ENCODE data around the gene DAGLA.

Gene DAGLA

GRCh38 chr11:61747192-61747966 lies 67.2 kb downstream of the DAGLA start:
- Histone ChIP-seq H2AFZ (ENCODE audit: low read depth, low read length) (no peak overlapping the region), H3K36me3 (ENCODE audit: insufficient read depth, low read length) (peaks cover 12% of the 10 kb centered on the region), H3K27me3 (ENCODE audit: insufficient read depth, low read length) (no peaks in the 10 kb centered on the region), H3K9me3 (ENCODE audit: low read length) (no peaks in the 10 kb centered on the region), H3K4me3 (ENCODE audit: low read length) (no peak overlapping the region), H3K4me1 (ENCODE audit: insufficient read depth, low read length) (peaks cover 40% of the 10 kb centered on the region)

- Histone ChIP-seq H3K4me3 (ENCODE audit: low read length) (no peak overlapping the region), H2AFZ (ENCODE audit: low read depth, low read length) (no peak overlapping the region), H3K27me3 (ENCODE audit: insufficient read depth, low read length) (no peaks in the 10 kb centered on the region), H3K9me3 (ENCODE audit: low read length) (no peaks in the 10 kb centered on the region), H3K4me1 (ENCODE audit: insufficient read depth, low read length) (peaks cover 40% of the 10 kb centered on the region), H3K36me3 (ENCODE audit: insufficient read depth, low read length) (peaks cover 10% of the 10 kb centered on the region)
Measured at GRCh38 chr11:61747967-61748285, 67.7 kb downstream of the DAGLA start.

- H3K27me3 ChIP-seq (ENCODE audit: insufficient read depth, low read length) = no peaks in the 10 kb centered on the region
- peak overlapping the region; percentile 48 for H2AFZ ChIP-seq (ENCODE audit: low read depth, low read length)
- peaks cover 43% of the 10 kb centered on the region for H3K4me1 ChIP-seq (ENCODE audit: insufficient read depth, low read length)
- H3K4me3 ChIP-seq (ENCODE audit: low read length) = no peak overlapping the region
- H3K36me3 ChIP-seq (ENCODE audit: insufficient read depth, low read length) = peaks cover 1% of the 10 kb centered on the region
- no peaks in the 10 kb centered on the region for H3K9me3 ChIP-seq (ENCODE audit: low read length)
Measured at GRCh38 chr11:61749591-61750217, 69.5 kb downstream of the DAGLA start.

GRCh38 chr11:61750631-61751273 lies 70.6 kb downstream of the DAGLA start:
- H3K9me3 ChIP-seq (ENCODE audit: low read length) = no peaks in the 10 kb centered on the region
- no peaks in the 10 kb centered on the region for H3K27me3 ChIP-seq (ENCODE audit: insufficient read depth, low read length)
- no peak overlapping the region for H3K4me3 ChIP-seq (ENCODE audit: low read length)
- H3K36me3 ChIP-seq (ENCODE audit: insufficient read depth, low read length) = no peaks in the 10 kb centered on the region
- no peak overlapping the region for H2AFZ ChIP-seq (ENCODE audit: low read depth, low read length)
- peaks cover 38% of the 10 kb centered on the region for H3K4me1 ChIP-seq (ENCODE audit: insufficient read depth, low read length)

- no peaks in the 10 kb centered on the region for H3K27me3 ChIP-seq (ENCODE audit: insufficient read depth, low read length)
- no peaks in the 10 kb centered on the region for H3K36me3 ChIP-seq (ENCODE audit: insufficient read depth, low read length)
- no peaks in the 10 kb centered on the region for H3K9me3 ChIP-seq (ENCODE audit: low read length)
- H3K4me3 ChIP-seq (ENCODE audit: low read length) = no peak overlapping the region
- peaks cover 31% of the 10 kb centered on the region for H3K4me1 ChIP-seq (ENCODE audit: insufficient read depth, low read length)
- no peak overlapping the region for H2AFZ ChIP-seq (ENCODE audit: low read depth, low read length)
Measured at GRCh38 chr11:61751384-61751783, 71.2 kb downstream of the DAGLA start.

- peak within 1 kb of the TSS; percentile 50 for H3K4me3 ChIP-seq (ENCODE audit: low read length)
- no peaks in the 10 kb centered on the region for H3K36me3 ChIP-seq (ENCODE audit: insufficient read depth, low read length)
- H3K4me1 ChIP-seq (ENCODE audit: insufficient read depth, low read length) = peaks cover 31% of the 10 kb centered on the region
- H2AFZ ChIP-seq (ENCODE audit: low read depth, low read length) = peak within 1 kb of the TSS; percentile 60
- no peaks in the 10 kb centered on the region for H3K27me3 ChIP-seq (ENCODE audit: insufficient read depth, low read length)
- no peaks in the 10 kb centered on the region for H3K9me3 ChIP-seq (ENCODE audit: low read length)
Measured at GRCh38 chr11:61752117-61752924, 72.1 kb downstream of the DAGLA start, which contains the start of gene MYRF. Gene MYRF (plus strand): TSS chr11:61752636. CDS start chr11:61752745, 109 bp downstream.

- no peaks in the 10 kb centered on the region for H3K36me3 ChIP-seq (ENCODE audit: insufficient read depth, low read length)
- H3K4me1 ChIP-seq (ENCODE audit: insufficient read depth, low read length) = peaks cover 24% of the 10 kb centered on the region
- H2AFZ ChIP-seq (ENCODE audit: low read depth, low read length) = peak overlapping the region; percentile 60
- no peaks in the 10 kb centered on the region for H3K27me3 ChIP-seq (ENCODE audit: insufficient read depth, low read length)
- H3K9me3 ChIP-seq (ENCODE audit: low read length) = no peaks in the 10 kb centered on the region
- peak overlapping the region; percentile 50 for H3K4me3 ChIP-seq (ENCODE audit: low read length)
Measured at GRCh38 chr11:61752925-61753521, 72.8 kb downstream of the DAGLA start.

GRCh38 chr11:61753672-61754071 lies 73.5 kb downstream of the DAGLA start:
- Histone ChIP-seq H3K4me3 (ENCODE audit: low read length) (no peak overlapping the region), H3K9me3 (ENCODE audit: low read length) (no peaks in the 10 kb centered on the region), H3K4me1 (ENCODE audit: insufficient read depth, low read length) (peaks cover 18% of the 10 kb centered on the region), H2AFZ (ENCODE audit: low read depth, low read length) (no peak overlapping the region), H3K27me3 (ENCODE audit: insufficient read depth, low read length) (no peaks in the 10 kb centered on the region), H3K36me3 (ENCODE audit: insufficient read depth, low read length) (no peaks in the 10 kb centered on the region)

GRCh38 chr11:61754534-61755482 lies 74.6 kb downstream of the DAGLA start:
- no peak overlapping the region for H3K4me3 ChIP-seq (ENCODE audit: low read length)

GRCh38 chr11:61756147-61756451 lies 75.9 kb downstream of the DAGLA start:
- no peaks in the 10 kb centered on the region for H3K27me3 ChIP-seq (ENCODE audit: insufficient read depth, low read length)
- no peaks in the 10 kb centered on the region for H3K36me3 ChIP-seq (ENCODE audit: insufficient read depth, low read length)
- peaks cover 3% of the 10 kb centered on the region for H3K4me1 ChIP-seq (ENCODE audit: insufficient read depth, low read length)
- no peak overlapping the region for H2AFZ ChIP-seq (ENCODE audit: low read depth, low read length)
- no peaks in the 10 kb centered on the region for H3K9me3 ChIP-seq (ENCODE audit: low read length)
- no peak overlapping the region for H3K4me3 ChIP-seq (ENCODE audit: low read length)

More at GRCh38 chr11:61754534-61755482, 74.6 kb downstream of the DAGLA start:
- Histone ChIP-seq H2AFZ (ENCODE audit: low read depth, low read length) (no peak overlapping the region), H3K4me1 (ENCODE audit: insufficient read depth, low read length) (peaks cover 7% of the 10 kb centered on the region), H3K27me3 (ENCODE audit: insufficient read depth, low read length) (no peaks in the 10 kb centered on the region), H3K9me3 (ENCODE audit: low read length) (no peaks in the 10 kb centered on the region), H3K36me3 (ENCODE audit: insufficient read depth, low read length) (no peaks in the 10 kb centered on the region)

- H2AFZ ChIP-seq (ENCODE audit: low read depth, low read length) = no peak overlapping the region
- H3K4me3 ChIP-seq (ENCODE audit: low read length) = no peak overlapping the region
- H3K36me3 ChIP-seq (ENCODE audit: insufficient read depth, low read length) = no peaks in the 10 kb centered on the region
- H3K27me3 ChIP-seq (ENCODE audit: insufficient read depth, low read length) = no peaks in the 10 kb centered on the region
- no peaks in the 10 kb centered on the region for H3K9me3 ChIP-seq (ENCODE audit: low read length)
- peaks cover 3% of the 10 kb centered on the region for H3K4me1 ChIP-seq (ENCODE audit: insufficient read depth, low read length)
Measured at GRCh38 chr11:61756452-61757212, 76.4 kb downstream of the DAGLA start.
